PC-9 (cell line): ENCODE data around the gene GRID2IP. TPM values are rescaled to one million over a fixed set of nuclear protein-coding genes. Genes with fewer than 3 reads are reported as not detected.

Source experiments
- BruUV-seq: library from RNA; stranded (reverse); fragments of 400-500 nt; replicated peaks from 2 replicates; lab custom pipeline; 2021; lab: Mats Ljungman, UMichigan
- CTCF ChIA-PET: fragments of 300-600 bp; sonication (Branson Sonifier 250); formaldehyde crosslinking; loops from one replicate; lab custom pipeline; 2022; ENCODE audit warnings: antibody characterized with exemption; lab: Charles Lee
- POLR2A ChIA-PET: fragments of 300-600 bp; sonication (Branson Sonifier 250); formaldehyde crosslinking; loops from one replicate; lab custom pipeline; 2022; ENCODE audit warnings: antibody characterized with exemption; ENCODE audit not compliant: unreplicated experiment; lab: Charles Lee
- DNase-seq, 2 experiments: peaks; one replicate each; pipeline versions ENCODE4 v3.0.0 to v3.0.0-alpha.2; 2015 to 2022; ENCODE audit warnings: mixed read lengths in 1 of 2
- H2AFZ ChIP-seq: fragments of 200-600 bp; sonication (generic); 2 replicates; pipeline ENCODE4 v1.8.1; 2017; ENCODE audit warnings: antibody characterized with exemption
- H3F3A ChIP-seq: fragments of 200-600 bp; sonication (generic); 2 replicates; pipeline ENCODE4 v1.8.1; 2017; ENCODE audit warnings: antibody characterized with exemption, mild to moderate bottlenecking, low read depth; ENCODE audit not compliant: insufficient read depth
- H3K27ac ChIP-seq: fragments of 200-600 bp; sonication (generic); 2 replicates; pipeline ENCODE4 v1.6.1; 2016; ENCODE audit warnings: mixed run types
- H3K27me3 ChIP-seq: fragments of 200-600 bp; sonication (generic); 2 replicates; pipeline ENCODE4 v1.6.1; 2016; ENCODE audit warnings: low read depth, mixed run types; ENCODE audit not compliant: insufficient read depth
- H3K36me3 ChIP-seq: fragments of 200-600 bp; sonication (generic); 2 replicates; pipeline ENCODE4 v1.6.1; 2016; ENCODE audit warnings: low read depth, mixed run types
- H3K4me1 ChIP-seq: fragments of 200-600 bp; sonication (generic); replicated peaks from 2 replicates; pipeline ENCODE4 v1.6.1; 2016; ENCODE audit warnings: mixed run types; ENCODE audit not compliant: insufficient read depth
- H3K4me2 ChIP-seq: fragments of 200-600 bp; sonication (generic); 2 replicates; pipeline ENCODE4 v1.6.1; 2017; ENCODE audit warnings: mixed run types
- H3K4me3 ChIP-seq: fragments of 200-600 bp; sonication (generic); 2 replicates; pipeline ENCODE4 v1.6.1; 2016; ENCODE audit warnings: mixed run types
- H3K79me2 ChIP-seq: fragments of 200-600 bp; sonication (generic); 2 replicates; pipeline ENCODE4 v1.6.1; 2017; ENCODE audit warnings: low read depth, mixed run types
- H3K9me2 ChIP-seq: fragments of 200-600 bp; sonication (generic); 2 replicates; pipeline ENCODE4 v1.8.1; 2017; ENCODE audit warnings: mild to moderate bottlenecking; ENCODE audit not compliant: insufficient read depth
- H3K9me3 ChIP-seq: fragments of 200-600 bp; sonication (generic); 2 replicates; pipeline ENCODE4 v1.8.1; 2016; ENCODE audit warnings: low read depth; ENCODE audit not compliant: insufficient read depth
- H4K20me1 ChIP-seq: fragments of 200-600 bp; sonication (generic); 2 replicates; pipeline ENCODE4 v1.8.1; 2017; ENCODE audit not compliant: insufficient read depth
- EZH2 ChIP-seq: fragments of 200-600 bp; sonication (generic); IDR thresholded peaks from 2 replicates; pipeline ENCODE4 v1.8.0; 2017; ENCODE audit warnings: antibody characterized with exemption, low read depth
- intact Hi-C: fragments of 100-400 bp; cut with micrococcal nuclease; formaldehyde crosslinking; loops from one replicate; pipeline ENCODE4 v1.10.0; 2022; ENCODE audit not compliant: unreplicated experiment
- total RNA-seq: library from RNA; stranded (reverse); gene quantifications from 2 replicates; pipeline ENCODE4 v1.2.3, GENCODE V29; 2021
- TF ChIP-seq, protein P1 (sequence below): fragments of 200-600 bp; sonication (generic); conservative IDR thresholded peaks from 2 replicates; pipeline ENCODE4 v1.6.1; 2017; ENCODE audit warnings: mixed run types, antibody characterized with exemption, mild to moderate bottlenecking, moderate library complexity

GRID2IP gene
- total RNA-seq, 1 experiment from 2014 or later, result 1.3 TPM

DNA sequence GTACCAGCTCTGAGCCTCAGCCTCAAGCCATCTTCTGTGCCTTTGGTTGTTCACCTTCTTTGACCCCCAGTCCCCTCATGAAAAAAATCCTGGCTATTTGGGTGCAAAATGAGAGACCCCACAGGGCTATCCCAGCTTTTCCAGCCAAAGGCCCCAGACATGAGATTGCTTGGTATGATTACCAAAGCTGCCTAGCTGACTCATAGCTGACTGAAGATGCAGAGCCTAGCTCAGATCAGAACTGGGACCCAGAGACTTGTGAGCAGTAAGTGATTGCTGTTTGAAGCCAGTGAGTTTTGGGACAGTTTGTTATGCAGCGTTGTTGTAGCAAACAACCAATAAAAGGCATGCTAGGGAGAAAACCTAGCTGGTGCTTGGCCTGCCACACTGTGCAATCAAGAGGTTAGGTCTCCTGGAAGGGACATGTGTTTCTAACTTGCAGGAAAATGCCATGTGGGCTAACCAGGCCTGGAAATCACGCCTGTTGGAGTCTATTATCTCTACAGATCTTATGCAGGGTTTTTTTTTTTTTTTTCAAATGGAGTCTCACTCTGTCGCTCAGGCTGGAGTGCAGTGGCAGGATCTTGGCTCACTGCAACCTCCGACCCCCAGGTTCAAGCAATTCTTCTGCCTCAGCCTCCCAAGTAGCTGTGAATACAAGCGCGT is 55.5 kb downstream of the GRID2IP start:
- CTCF ChIA-PET, result interaction anchor here (0.7 kb wide), 1 partner anchor 1126 kb away, joined by 6 read pairs; no protein-coding TSS in a partner anchor
- DNase-seq, result no peak
- no TSS peak for BruUV-seq
- intact Hi-C loops, result no loop called here
- no peaks in the 10 kb centered on the region for H4K20me1 ChIP-seq
- H2AFZ ChIP-seq, result no peak overlapping the region
- H3K4me1 ChIP-seq, result no peaks in the 10 kb centered on the region
- H3K9me3 ChIP-seq, result no peaks in the 10 kb centered on the region
- H3K4me3 ChIP-seq, result no peak overlapping the region
- no peak overlapping the region for H3K27ac ChIP-seq
- no peaks in the 10 kb centered on the region for H3K36me3 ChIP-seq
- POLR2A ChIA-PET, result interaction anchor here (0.6 kb wide), 1 partner anchor 1434 kb away, joined by 5 read pairs; no protein-coding TSS in a partner anchor
- H3K27me3 ChIP-seq, result no peaks in the 10 kb centered on the region
- no peaks in the 10 kb centered on the region for H3K9me2 ChIP-seq
- H3K79me2 ChIP-seq, result no peaks in the 10 kb centered on the region
- no peaks in the 10 kb centered on the region; the same call in 1 of the 2 replicates for H3F3A ChIP-seq
- TF ChIP-seq, protein P1, sequence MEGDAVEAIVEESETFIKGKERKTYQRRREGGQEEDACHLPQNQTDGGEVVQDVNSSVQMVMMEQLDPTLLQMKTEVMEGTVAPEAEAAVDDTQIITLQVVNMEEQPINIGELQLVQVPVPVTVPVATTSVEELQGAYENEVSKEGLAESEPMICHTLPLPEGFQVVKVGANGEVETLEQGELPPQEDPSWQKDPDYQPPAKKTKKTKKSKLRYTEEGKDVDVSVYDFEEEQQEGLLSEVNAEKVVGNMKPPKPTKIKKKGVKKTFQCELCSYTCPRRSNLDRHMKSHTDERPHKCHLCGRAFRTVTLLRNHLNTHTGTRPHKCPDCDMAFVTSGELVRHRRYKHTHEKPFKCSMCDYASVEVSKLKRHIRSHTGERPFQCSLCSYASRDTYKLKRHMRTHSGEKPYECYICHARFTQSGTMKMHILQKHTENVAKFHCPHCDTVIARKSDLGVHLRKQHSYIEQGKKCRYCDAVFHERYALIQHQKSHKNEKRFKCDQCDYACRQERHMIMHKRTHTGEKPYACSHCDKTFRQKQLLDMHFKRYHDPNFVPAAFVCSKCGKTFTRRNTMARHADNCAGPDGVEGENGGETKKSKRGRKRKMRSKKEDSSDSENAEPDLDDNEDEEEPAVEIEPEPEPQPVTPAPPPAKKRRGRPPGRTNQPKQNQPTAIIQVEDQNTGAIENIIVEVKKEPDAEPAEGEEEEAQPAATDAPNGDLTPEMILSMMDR, result no peak
- no peak for TF ChIP-seq EZH2
- no peak overlapping the region for H3K4me2 ChIP-seq

DNA sequence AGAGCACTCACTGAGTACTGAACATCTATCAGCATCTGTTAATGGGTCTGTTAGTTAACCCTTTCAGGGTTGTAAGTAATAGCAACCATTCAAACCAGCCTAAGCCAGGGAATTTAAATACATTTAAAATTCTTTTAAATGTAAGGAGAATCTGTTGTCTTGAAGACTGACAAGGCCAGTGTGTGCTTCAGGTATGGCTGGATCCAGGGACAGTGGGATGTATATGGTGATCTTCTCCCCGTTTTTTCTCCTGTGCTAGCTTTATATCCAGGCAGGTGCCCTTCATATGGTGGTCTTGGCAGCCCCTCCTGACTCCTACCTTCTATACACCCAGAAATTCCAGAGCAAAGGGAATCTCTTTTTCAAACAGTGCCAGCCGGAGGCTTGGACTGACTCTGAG is 56.9 kb downstream of the GRID2IP start:
- BruUV-seq, result no TSS peak
- CTCF ChIA-PET, result no interaction called here
- POLR2A ChIA-PET, result no interaction called here

DNA sequence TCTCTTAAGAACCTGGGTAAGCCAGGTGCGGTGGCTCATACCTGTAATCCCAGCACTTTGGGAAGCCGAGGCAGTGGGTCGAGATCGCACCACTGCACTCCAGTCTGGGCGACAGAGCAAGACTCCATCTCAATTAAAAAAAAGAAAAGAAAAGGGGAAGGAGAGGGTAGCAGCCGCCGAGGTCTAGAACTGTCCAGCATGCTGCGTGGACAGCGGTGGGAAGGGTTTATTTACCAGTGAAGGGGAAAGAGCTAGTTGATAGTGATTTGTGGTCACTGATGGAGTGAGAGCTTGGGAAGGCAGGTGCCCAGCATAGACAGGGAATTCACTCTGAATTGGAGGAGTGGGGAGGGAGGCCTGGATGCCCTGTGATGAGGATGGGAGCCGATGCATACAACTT is 60.1 kb downstream of the GRID2IP start:
- H3K9me3 ChIP-seq, result 0 out of 2 replicates have a peak, but pooled peaks cover 5% of the 10 kb centered on the region
- no TSS peak for BruUV-seq
- no peak overlapping the region for H2AFZ ChIP-seq
- DNase-seq, result no peak
- intact Hi-C loops, result no loop called here
- no peaks in the 10 kb centered on the region for H3K36me3 ChIP-seq
- H3K4me3 ChIP-seq, result no peak overlapping the region
- no peak overlapping the region for H3K4me2 ChIP-seq
- H3F3A ChIP-seq, result no peaks in the 10 kb centered on the region; the same call in 1 of the 2 replicates
- no peaks in the 10 kb centered on the region for H3K79me2 ChIP-seq
- ChIA-PET CTCF (no interaction called here), POLR2A (interaction anchor here (0.6 to 0.7 kb wide), 2 partner anchors 10 to 138 kb away, joined by 3 to 17 read pairs; no protein-coding TSS in a partner anchor)
- H3K27me3 ChIP-seq, result no peaks in the 10 kb centered on the region
- no peaks in the 10 kb centered on the region for H4K20me1 ChIP-seq
- no peaks in the 10 kb centered on the region for H3K9me2 ChIP-seq
- TF ChIP-seq EZH2, result no peak
- TF ChIP-seq, protein P1, result no peak
- H3K4me1 ChIP-seq, result no peaks in the 10 kb centered on the region
- no peak overlapping the region for H3K27ac ChIP-seq

More for the DNA sequence above, 56.9 kb downstream of the GRID2IP start:
- Histone ChIP-seq H3K9me2 (no peaks in the 10 kb centered on the region), H4K20me1 (no peaks in the 10 kb centered on the region), H3K27me3 (no peaks in the 10 kb centered on the region), H3K9me3 (0 out of 2 replicates have a peak, but pooled peaks cover 5% of the 10 kb centered on the region), H3K27ac (no peak overlapping the region), H2AFZ (no peak overlapping the region), H3K79me2 (no peaks in the 10 kb centered on the region), H3K4me3 (no peak overlapping the region), H3F3A (no peaks in the 10 kb centered on the region; the same call in 1 of the 2 replicates), H3K4me2 (no peak overlapping the region), H3K36me3 (no peaks in the 10 kb centered on the region), H3K4me1 (no peaks in the 10 kb centered on the region)
- intact Hi-C loops, result no loop called here
- TF ChIP-seq, protein P1, result no peak
- no peak for TF ChIP-seq EZH2
- DNase-seq, result no peak
